ENCODE data around the gene NMT2. TPM values are rescaled to one million over a fixed set of nuclear protein-coding genes. Genes with fewer than 3 reads are reported as not detected.

NMT2 gene
- polyA plus RNA-seq, 5 donors: 27.2 to 41.1 (median 32.7) TPM

DNA sequence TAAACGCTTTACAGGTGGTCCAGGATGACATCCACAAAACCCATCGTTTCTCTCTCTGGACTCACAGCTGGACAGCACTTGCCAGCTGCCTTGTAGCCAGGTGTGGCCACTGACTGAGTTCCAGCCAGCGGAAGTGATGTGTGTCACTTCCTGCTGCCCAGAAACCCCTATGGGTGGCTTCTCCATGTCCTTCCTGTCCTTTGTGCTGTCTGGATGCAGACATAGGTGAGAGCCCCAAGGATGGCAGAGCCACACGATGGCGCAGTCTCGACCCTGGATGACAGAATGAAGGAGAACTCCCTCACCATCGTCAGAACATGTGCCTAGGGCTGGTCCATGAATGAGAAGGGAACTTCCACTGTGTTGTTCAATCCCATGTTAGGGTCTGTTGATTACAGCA lies 22.1 kb downstream of the NMT2 start:
- no peak for DNase-seq

DNA sequence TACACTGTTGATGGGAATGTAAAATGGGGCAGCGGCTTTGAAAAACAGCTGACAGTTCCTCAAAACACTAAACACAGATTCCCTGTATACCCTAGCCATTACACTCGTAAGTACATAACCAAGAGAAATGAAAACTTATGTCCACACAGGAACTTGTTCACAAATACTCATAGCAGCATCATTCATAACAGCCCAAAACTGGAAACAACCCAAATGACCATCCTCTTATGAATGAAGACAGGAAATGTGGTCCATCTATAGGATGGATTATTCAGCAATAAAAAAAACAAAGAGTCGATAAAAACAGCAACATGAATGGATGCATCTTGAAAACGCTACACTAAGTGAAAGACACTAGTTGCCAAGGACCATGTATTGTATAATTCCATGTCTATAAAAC lies 23.7 kb downstream of the NMT2 start:
- no peak for DNase-seq

DNA sequence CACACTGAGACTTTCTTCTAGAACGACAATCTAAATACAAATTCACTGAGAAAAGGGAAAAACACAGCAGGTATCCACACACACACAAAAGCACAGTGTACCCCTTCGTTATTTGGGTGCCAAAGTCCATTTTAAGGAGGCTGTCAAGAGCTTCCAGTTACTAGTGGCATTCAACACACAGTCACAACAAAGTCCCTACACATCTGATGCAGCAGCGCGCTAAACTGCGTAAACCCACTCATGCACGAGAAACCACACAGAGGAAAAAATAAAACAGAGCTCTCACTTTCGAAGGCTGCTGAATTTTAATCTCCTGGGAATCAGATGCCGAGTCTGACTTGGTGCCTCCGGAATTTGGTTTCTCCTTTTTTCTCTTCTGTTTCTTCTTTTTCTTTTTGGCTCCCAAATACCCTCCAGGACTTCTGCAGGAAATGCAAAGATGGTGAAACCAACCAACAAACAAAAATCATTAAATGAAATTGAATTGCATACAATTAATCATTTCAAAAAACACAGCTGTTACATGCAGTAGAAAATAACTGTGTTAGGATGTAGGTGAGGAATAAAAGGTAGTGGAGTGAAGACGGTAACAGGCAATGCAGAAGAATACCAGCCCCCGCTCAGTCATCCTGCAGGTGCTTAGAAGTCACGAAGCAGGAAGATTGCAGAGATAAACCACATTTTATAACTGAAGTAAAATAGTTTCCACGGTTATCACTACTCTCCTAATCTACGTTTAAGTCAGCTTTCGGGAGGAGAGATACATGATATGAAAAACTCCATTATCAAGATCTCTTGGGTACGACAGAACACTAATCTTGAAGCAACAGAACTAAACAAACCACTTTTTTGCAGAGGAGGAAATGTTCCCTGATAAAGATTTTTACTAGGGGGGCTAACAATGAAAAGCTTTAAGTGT lies 27.1 kb downstream of the NMT2 start:
- no peak for DNase-seq

DNA sequence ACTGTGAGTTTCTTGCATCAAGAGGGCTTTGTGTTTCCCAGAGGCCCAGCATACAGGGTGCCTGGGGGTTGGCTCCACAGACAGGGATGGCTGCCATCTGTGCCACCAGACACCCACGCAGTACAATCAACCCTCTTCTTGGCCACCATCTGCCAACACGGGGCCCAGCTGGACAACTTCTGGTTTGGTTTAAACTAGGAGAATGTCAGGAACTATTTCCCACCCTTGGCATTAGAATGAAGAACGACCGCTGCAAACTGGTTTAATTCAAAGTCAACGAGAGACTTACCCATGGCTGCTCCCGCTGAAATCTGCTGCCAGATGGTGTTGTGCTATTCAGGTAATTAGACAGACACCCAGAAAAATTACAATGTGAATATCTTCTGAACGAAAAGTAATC lies 27.8 kb downstream of the NMT2 start:
- DNase-seq: no peak

DNA sequence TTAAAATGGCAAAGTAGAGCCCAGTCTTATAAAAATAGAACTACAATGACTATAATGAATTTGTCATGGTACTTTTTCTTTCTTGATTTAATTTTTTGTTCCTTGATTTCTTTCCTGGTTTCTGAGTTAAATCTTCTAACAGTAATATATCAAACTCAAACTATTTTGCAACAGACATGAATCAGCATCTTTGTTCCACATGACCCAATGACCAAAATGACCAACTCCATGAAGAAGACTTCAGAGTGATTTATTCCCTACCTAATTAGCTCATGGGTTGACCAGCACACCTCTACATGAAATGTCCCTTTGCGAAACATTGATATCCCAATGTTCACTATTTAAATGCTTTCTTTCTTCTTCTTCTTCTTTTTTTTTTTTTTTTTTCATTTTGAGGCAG lies 30.9 kb downstream of the NMT2 start:
- no peak for DNase-seq

DNA sequence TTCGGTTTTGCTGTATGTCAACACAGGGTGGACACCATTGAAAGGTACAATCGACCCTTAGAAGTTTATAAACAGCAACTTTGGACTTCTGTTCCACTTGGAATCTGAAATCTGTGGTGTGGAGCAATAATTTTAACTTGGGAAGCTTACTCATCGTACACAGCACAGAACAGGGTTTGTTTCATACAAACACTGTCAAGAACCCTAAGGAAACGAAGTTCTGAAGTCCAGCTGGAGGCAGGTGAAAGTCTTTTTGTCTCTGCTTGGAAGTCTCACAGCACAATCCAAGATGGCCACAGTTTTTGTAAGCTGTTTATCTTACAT lies 31.5 kb downstream of the NMT2 start:
- DNase-seq: no peak

DNA sequence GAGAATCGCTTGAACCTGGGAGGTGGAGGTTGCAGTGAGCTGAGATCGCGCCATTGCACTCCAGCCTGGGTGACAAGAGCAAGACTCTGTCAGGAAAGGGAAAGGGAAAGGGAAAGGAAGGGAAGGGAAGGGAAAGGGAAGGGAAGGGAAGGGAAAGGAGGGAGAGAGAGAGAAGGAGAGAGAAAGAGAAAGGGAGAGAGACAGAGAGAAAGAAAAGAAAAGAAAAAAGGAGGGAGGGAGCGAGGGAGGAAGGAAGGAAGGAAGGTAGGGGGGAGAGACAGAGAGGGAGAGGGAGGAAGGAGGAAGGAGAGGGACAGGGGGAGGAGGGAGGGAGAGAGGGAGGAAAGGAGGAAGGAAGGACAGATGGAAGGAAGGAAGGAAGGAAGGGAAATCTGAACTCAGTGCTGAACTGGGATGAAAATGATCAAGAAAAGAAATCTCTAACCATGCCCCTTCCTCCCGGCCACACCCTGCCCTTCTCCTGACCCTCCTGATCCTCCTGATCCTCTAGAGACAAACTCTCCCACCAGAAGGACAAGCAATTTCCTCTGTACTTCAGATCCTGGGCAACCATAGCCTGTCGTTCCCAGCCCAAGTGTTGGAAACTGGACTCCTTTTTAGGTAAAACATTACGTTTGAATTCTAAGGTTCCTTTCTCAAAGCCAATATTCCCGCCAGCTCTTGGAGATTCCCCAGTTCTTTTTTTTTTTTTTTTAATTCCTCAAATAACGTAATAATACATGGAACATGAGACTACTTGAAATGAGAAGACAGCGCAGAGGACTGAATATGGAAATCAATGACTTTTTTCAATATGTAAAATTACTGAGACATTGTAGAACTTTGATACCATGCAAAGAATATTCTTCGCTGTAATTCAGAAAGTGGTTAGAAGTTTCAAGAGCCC lies 32.1 kb downstream of the NMT2 start:
- DNase-seq: no peak

DNA sequence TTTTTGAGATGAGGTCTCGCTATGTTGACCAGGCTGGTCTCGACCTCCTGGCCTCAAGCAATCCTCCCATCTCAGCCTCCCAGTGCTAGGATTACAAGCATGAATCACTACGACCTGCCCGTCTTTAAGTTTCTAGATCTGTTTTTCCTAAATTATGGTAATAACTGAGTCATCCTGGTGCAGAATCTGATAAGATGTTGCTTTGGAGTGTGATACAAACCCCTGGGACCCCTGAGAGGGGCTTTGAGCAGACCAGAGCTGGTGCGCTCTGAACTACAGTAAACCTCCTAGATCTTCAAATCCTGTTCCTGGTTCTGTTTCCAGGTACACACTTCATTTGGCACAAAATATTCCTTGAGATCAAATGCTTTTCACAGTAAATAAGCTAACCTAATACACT lies 37.2 kb downstream of the NMT2 start:
- no peak for DNase-seq

DNA sequence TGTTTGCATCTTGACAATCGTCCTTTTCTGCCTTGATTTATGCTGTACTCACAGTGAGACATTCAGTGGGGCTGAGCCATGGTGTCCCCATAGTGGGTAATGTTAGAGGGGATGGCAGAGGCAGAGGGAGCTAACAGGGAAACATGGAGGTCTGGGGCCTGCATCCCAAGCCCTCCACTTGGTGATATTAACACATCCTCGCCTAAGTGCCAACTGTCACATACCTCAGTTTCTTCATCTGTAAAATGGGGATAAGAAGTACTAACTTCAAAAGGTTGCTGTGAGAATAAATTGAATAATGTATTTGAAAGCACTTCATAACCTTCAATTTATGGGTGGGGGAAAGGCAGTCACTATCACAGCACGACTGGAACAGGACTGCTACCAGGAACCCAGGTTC lies 43.6 kb downstream of the NMT2 start:
- DNase-seq: no peak

DNA sequence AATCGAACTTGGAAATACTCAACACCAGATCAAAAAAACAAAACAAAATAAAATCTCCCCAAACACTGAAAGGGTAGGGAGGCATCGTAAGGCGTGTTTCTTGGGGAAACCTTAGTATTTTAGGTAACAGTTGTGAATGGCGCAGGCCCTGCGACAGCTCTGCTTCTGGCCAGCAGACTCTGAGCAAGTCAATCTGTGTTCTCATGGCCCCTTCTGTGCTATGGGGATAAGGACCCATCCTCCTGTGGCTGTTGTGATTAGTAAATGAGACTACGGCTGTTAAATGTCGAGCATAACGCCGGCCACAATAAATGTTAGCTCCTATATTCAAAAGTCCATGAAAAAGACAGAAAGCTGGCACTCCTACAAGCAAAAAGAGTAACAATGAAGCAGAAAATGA lies 44.3 kb downstream of the NMT2 start:
- DNase-seq: no peak

DNA sequence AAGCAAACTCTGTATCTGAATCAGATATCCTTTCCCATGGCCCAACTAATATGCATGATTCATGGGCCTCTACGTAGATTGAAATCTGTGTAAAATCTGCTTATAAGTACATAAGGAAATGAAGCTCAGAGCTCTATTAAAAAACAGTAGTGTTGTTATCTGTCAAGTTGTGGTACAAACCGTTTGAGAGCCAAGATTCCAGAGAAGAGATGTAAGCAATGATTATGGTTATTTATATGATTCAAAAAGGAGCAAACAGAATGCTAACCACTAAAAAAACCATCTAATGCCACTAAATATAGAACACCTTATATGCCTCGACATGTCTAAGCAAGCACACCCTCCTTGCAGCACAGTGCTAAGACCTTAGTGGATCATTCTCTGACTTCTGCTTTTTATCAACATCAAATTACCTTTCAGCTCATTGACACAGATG lies 44.7 kb downstream of the NMT2 start:
- DNase-seq: no peak

DNA sequence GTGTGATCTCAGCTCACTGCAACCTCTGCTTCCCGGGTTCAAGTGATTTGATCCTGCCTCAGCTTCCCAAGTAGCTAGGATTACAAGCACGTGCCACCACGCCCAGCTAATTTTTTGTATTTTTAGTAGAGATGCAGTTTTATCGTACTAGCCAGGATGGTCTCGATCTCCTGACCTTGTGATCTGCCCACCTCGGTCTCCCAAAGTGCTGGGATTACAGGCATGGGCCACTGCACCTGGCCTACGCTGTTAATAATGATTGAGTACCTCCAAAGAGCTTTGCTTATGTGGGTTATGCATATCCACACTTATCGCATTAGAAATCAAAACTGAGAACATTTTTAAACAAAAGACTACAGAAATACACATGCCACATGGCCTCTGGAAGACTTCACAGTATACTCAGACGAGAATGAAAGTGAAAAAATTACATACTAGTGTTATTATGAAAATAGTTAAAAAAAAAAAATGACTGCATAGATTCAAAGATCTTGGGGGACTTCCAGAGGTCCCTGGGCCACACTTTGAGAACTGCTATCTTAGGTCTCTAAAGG lies 45.9 kb downstream of the NMT2 start:
- no peak for DNase-seq

DNA sequence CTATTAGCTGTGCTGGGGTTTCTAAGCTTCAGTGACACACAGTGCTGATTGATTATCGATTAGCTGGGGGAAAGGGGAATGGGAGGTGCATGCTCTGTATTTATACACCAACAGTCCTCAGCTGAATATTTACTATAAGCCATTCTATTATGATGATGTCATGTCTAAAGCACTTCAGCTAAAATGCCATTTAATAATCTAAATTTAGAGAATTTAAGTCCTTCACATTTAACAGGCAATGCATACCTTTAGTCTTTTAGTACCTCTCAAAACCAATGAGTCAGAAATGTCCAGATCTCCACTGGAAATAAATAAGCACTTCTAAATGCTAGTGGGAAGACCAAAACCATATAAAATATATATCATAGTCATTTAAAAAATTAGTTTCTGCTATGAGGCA lies 46.8 kb downstream of the NMT2 start:
- no peak for DNase-seq

DNA sequence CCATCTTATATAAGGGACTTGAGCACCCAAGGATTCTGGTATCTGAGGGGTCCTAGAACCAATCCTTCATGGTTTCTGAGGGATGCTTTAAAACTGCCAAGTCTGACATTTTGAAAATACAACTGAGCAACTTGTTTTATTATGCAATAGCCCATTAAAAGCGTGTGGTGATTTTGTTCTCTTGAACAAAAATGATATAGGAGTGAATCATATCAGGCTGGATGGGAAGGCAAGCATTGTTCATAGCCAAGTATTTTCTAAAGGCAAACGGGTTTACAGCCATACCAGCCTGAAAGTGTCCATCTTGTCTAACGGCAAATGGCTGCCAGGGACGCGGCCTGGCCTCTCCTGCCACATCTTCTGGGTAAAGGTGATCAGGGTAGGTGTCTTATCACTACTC lies 48.0 kb downstream of the NMT2 start:
- no peak for DNase-seq

DNA sequence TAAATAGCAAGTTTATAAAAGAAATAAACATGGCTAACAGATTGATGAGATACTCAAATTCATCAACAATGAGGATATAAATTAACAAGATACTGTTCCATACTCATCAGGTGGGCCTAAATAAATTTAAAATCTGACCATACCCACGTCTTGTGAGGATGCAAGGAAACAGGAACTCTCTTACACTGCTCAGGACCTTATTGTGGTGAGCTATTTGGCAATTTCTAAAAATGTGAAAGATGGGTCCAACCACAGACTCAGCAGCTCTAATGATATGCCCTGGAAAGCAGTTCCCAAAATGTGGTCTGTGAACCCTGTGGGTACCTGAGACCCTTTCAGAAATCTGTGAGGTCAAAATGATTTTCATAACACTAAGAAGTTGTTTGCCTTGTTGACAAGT lies 49.9 kb downstream of the NMT2 start:
- DNase-seq: no peak

DNA sequence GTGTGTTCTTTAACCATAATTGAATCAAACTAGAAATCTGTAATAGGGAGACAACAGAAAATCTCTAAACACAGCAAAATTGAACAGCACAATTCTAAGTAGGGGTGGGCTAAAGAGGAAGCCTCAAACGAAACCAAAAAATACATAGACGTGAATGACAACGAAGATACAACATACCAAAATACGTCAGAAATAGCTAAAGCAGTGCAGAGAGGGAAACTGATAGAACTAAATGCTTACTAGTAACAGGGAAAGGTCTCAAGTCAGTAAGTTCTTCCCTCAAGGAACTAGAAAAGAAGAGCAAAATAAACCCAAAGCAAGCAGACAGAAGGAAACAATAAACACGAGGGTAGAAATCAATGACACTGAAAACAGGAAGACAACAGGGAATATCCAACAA lies 52.3 kb downstream of the NMT2 start:
- no peak for DNase-seq

DNA sequence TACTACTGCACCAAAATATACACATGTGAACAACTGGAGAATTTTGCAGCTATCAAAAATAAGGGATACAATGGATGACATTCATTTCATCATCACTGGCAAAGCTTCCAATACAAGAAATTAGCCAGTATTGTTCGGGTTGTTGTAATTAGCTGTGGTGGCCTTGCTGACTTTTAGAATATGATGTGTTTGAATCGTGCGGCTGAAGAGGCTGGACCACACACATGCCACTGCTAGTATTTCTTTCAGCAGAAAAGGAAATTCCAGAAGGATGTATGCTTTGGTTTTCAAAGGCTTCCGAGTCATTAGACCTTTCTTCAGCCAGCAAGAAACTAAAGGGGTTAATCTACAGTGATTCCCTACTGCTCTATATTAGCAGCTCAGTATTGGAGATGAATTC lies 54.7 kb downstream of the NMT2 start:
- DNase-seq: no peak

DNA sequence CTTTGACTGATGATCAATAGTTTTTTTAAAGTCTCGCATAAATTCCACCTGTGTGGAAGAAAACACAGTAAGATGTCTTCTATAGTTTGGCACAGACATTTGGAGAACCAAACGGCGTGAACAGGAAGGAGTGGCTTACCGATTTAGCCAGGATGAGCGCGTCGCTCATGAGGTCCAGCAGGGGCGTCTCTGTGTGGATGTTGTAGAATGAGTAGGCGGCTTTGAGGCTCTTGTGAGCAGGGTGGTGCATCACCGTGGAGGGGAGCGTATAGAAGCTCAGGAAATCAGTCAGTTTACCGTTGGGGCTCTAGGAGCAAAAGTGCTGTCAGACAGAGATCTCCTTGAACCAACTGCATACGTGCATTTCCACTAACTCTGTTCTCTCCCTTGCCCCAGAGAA lies 55.8 kb downstream of the NMT2 start:
- no peak for DNase-seq

DNA sequence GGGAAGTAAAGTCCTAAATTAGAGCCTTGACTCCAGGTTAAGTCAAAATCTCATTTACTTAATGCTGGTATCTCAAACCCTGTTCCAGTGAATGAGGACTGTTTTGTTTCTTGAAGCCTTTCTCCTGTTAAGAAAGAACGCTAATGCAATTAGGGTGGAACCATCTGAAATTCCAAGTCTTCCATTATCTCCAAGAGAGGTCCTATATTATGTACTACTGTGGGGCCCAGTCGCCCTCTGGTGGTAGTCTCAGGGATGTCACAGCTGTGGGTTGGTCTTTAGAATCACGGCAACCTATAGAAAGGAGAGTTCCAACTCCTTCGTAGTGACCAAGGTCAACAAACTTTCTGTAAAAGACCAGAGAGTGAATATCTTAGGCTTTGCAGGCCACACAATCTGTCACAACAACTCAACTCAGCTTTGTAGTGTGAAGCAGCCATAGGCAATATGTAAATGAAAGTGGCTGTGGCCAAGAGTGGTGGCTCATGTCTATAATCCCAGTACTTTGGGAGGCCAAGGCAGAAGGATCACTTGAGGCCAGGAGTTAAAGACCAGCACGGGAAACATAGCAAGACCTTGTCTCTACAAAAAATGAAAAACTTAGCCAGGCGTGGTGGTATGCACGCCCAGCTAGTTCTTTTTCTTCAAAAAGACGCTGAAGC lies 62.0 kb downstream of the NMT2 start:
- peak; percentile 30 to 58 for DNase-seq

DNA sequence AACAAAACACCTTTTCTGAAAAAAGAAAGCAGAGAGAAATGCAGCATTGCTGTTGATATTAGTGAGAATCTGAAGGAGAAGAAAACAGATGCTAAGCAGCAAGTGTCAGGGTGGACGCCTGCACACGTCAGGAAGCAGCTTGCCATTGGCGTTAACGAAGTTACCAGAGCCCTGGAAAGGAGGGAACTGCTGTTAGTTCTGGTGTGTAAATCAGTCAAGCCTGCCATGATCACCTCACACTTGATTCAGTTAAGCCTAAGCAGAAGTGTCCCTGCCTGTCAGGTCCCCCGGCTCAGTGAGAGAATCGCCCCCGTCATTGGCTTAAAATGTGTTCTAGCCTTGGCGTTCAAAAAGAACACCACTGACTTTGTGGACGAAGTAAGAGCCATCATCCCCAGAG lies 65.0 kb downstream of the NMT2 start:
- DNase-seq: no peak

DNA sequence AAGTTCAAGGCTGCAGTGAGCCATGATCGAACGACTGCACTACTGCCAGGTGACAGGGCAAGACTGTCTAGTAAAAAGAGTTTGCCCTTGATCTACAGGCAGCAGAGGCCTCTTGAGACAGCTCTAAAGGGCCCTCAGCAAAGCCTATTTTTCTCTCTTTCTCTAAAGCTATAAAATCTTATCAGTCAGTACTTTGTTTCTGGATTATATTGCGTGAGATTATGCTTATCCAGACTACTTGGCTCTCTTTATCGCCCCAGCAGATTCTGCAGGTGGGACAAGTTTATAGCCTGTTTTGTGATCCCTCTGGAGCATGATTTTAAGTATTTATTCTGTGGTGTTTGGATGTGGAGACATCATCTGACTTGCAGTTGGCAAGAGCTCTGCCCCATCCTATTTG lies 68.6 kb downstream of the NMT2 start:
- no peak for DNase-seq
